ENCODE measurements around the gene CLDN20. TPM values are rescaled to one million over a fixed set of nuclear protein-coding genes. Genes with fewer than 3 reads are reported as not detected.

Gene CLDN20
- total and polyA plus RNA-seq, 2 experiments from 2014 or later = 0.56 TPM; not detected in 1

- Histone ChIP-seq H3K27ac (no peak overlapping the region), H3K4me2 (no peak overlapping the region), H3K4me1 (ENCODE audit: insufficient read depth) (peaks cover 4% of the 10 kb centered on the region), H3K36me3 (replicated peaks; ENCODE audit: insufficient read depth, low read depth) (no peaks in the 10 kb centered on the region), H2AFZ (no peak overlapping the region), H3K9me3 (ENCODE audit: low read depth) (no peaks in the 10 kb centered on the region), H3K27me3 (no peaks in the 10 kb centered on the region), H4K20me1 (ENCODE audit: insufficient read depth, poor library complexity, severe bottlenecking) (no peaks in the 10 kb centered on the region), H3K9me2 (replicated peaks; ENCODE audit: insufficient read depth) (no peaks in the 10 kb centered on the region), H3K4me3 (no peak overlapping the region), H3K79me2 (no peaks in the 10 kb centered on the region)
- WGBS (ENCODE audit: low lambda C conversion rate, missing lambda C conversion rate) = 98% methylated on average over 7 of the region's 7 CpGs
- no peak for TF ChIP-seq EZH2phosphoT487 (IDR thresholded peaks at IDR 0.05; ENCODE audit: low read depth, severe bottlenecking, unreplicated experiment)
- TF ChIP-seq, protein P1, sequence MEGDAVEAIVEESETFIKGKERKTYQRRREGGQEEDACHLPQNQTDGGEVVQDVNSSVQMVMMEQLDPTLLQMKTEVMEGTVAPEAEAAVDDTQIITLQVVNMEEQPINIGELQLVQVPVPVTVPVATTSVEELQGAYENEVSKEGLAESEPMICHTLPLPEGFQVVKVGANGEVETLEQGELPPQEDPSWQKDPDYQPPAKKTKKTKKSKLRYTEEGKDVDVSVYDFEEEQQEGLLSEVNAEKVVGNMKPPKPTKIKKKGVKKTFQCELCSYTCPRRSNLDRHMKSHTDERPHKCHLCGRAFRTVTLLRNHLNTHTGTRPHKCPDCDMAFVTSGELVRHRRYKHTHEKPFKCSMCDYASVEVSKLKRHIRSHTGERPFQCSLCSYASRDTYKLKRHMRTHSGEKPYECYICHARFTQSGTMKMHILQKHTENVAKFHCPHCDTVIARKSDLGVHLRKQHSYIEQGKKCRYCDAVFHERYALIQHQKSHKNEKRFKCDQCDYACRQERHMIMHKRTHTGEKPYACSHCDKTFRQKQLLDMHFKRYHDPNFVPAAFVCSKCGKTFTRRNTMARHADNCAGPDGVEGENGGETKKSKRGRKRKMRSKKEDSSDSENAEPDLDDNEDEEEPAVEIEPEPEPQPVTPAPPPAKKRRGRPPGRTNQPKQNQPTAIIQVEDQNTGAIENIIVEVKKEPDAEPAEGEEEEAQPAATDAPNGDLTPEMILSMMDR (IDR thresholded peaks at IDR 0.05; ENCODE audit: poor library complexity) = no peak
- TF ChIP-seq EZH2 (IDR thresholded peaks at IDR 0.05; ENCODE audit: borderline replicate concordance) = no peak
- no peak for DNase-seq (ENCODE audit: low spot score)
Measured at GRCh38 chr6:155219299-155219698, 44.5 kb upstream of the CLDN20 start.

- Histone ChIP-seq H3K4me1 (ENCODE audit: insufficient read depth) (peaks cover 7% of the 10 kb centered on the region), H3K36me3 (replicated peaks; ENCODE audit: insufficient read depth, low read depth) (no peaks in the 10 kb centered on the region), H3K27ac (no peak overlapping the region), H2AFZ (no peak overlapping the region), H3K9me3 (ENCODE audit: low read depth) (no peaks in the 10 kb centered on the region), H3K27me3 (no peaks in the 10 kb centered on the region), H4K20me1 (ENCODE audit: insufficient read depth, poor library complexity, severe bottlenecking) (no peaks in the 10 kb centered on the region), H3K9me2 (replicated peaks; ENCODE audit: insufficient read depth) (no peaks in the 10 kb centered on the region), H3K4me3 (no peak overlapping the region), H3K4me2 (no peak overlapping the region), H3K79me2 (no peaks in the 10 kb centered on the region)
- DNase-seq (ENCODE audit: low spot score) = no peak
- 92% methylated on average over 5 of the region's 5 CpGs for WGBS (ENCODE audit: low lambda C conversion rate, missing lambda C conversion rate)
- TF ChIP-seq EZH2 (IDR thresholded peaks at IDR 0.05; ENCODE audit: borderline replicate concordance) = no peak
- TF ChIP-seq, protein P1 (IDR thresholded peaks at IDR 0.05; ENCODE audit: poor library complexity) = no peak
- TF ChIP-seq EZH2phosphoT487 (IDR thresholded peaks at IDR 0.05; ENCODE audit: low read depth, severe bottlenecking, unreplicated experiment) = no peak
Measured at GRCh38 chr6:155219858-155220301, 43.9 kb upstream of the CLDN20 start.

GRCh38 chr6:155221086-155221485 is 42.7 kb upstream of the CLDN20 start:
- H3K27me3 ChIP-seq = no peaks in the 10 kb centered on the region
- H2AFZ ChIP-seq = no peak overlapping the region
- no peaks in the 10 kb centered on the region for H3K9me2 ChIP-seq (replicated peaks; ENCODE audit: insufficient read depth)
- H3K4me3 ChIP-seq = no peak overlapping the region
- H3K4me2 ChIP-seq = no peak overlapping the region
- no peaks in the 10 kb centered on the region for H4K20me1 ChIP-seq (ENCODE audit: insufficient read depth, poor library complexity, severe bottlenecking)
- H3K36me3 ChIP-seq (replicated peaks; ENCODE audit: insufficient read depth, low read depth) = no peaks in the 10 kb centered on the region
- no peak for DNase-seq (ENCODE audit: low spot score)
- no peak overlapping the region for H3K27ac ChIP-seq
- WGBS (ENCODE audit: low lambda C conversion rate, missing lambda C conversion rate) = 86% methylated on average over 4 of the region's 4 CpGs
- TF ChIP-seq EZH2 (IDR thresholded peaks at IDR 0.05; ENCODE audit: borderline replicate concordance) = no peak
- TF ChIP-seq, protein P1 (IDR thresholded peaks at IDR 0.05; ENCODE audit: poor library complexity) = no peak
- TF ChIP-seq EZH2phosphoT487 (IDR thresholded peaks at IDR 0.05; ENCODE audit: low read depth, severe bottlenecking, unreplicated experiment) = no peak
- H3K79me2 ChIP-seq = no peaks in the 10 kb centered on the region
- H3K9me3 ChIP-seq (ENCODE audit: low read depth) = no peaks in the 10 kb centered on the region
- peaks cover 8% of the 10 kb centered on the region for H3K4me1 ChIP-seq (ENCODE audit: insufficient read depth)

GRCh38 chr6:155222506-155222905 is 41.3 kb upstream of the CLDN20 start:
- Histone ChIP-seq H3K27me3 (no peaks in the 10 kb centered on the region), H3K9me3 (ENCODE audit: low read depth) (no peaks in the 10 kb centered on the region), H3K36me3 (replicated peaks; ENCODE audit: insufficient read depth, low read depth) (no peaks in the 10 kb centered on the region), H2AFZ (no peak overlapping the region), H3K27ac (peak overlapping the region; percentile 89), H4K20me1 (ENCODE audit: insufficient read depth, poor library complexity, severe bottlenecking) (no peaks in the 10 kb centered on the region), H3K4me2 (no peak overlapping the region), H3K4me1 (ENCODE audit: insufficient read depth) (peaks cover 8% of the 10 kb centered on the region), H3K79me2 (no peaks in the 10 kb centered on the region), H3K9me2 (replicated peaks; ENCODE audit: insufficient read depth) (no peaks in the 10 kb centered on the region), H3K4me3 (no peak overlapping the region)
- DNase-seq (ENCODE audit: low spot score) = no peak
- WGBS (ENCODE audit: low lambda C conversion rate, missing lambda C conversion rate) = 91% methylated on average over 4 of the region's 4 CpGs
- TF ChIP-seq EZH2phosphoT487 (IDR thresholded peaks at IDR 0.05; ENCODE audit: low read depth, severe bottlenecking, unreplicated experiment) (no peak), EZH2 (IDR thresholded peaks at IDR 0.05; ENCODE audit: borderline replicate concordance) (no peak)
- TF ChIP-seq, protein P1 (IDR thresholded peaks at IDR 0.05; ENCODE audit: poor library complexity) = no peak

All from hepatocyte (in vitro differentiated cells).